Right renal cortex interstitium (tissue), 3 donors: ENCODE data around the gene SYT15B. TPM values are rescaled to one million over a fixed set of nuclear protein-coding genes. Genes with fewer than 3 reads are reported as not detected.
"Not testable (repeated sequence)": the region's sequence is repeated elsewhere in the genome, so short reads cannot be mapped to it uniquely, and the experiment has no call there.

ENCODE experiments used
- DNase-seq, 3 donors: peaks; one replicate each; pipeline ENCODE4 v3.0.0-alpha.2; 2013; ENCODE audit warnings: low read depth in 3 of 3, low spot score in 2 of 3
- polyA plus RNA-seq, 3 donors: library from polyadenylated mRNA; unstranded; fragments of 120-200 nt; gene quantifications; one replicate each; pipeline ENCODE4 v1.2.1, GENCODE V29; 2013; ENCODE audit not compliant: insufficient read length in 3 of 3

Gene SYT15B
- polyA plus RNA-seq, result 1 to 10 TPM; 1.5 to 2.1 (median 1.7) TPM

GRCh38 chr10:47763554-47764175 lies at the start of gene SYT15B:
TSS of gene SYT15B (minus strand) at chr10:47763592. CDS start at chr10:47762640, 952 bp downstream.
- DNase-seq, result not testable (repeated sequence)

GRCh38 chr10:47779590-47779989 lies 16.2 kb upstream of the SYT15B start:
- not testable (repeated sequence) for DNase-seq

GRCh38 chr10:47775361-47776231 lies 12.2 kb upstream of the SYT15B start:
- DNase-seq, result peak in 1 of 3 donors; percentile 12

GRCh38 chr10:47770745-47771144 lies 7.4 kb upstream of the SYT15B start:
- DNase-seq, result not testable (repeated sequence)

- DNase-seq, result not testable (repeated sequence)
Observed at GRCh38 chr10:47768578-47769115, 5.3 kb upstream of the SYT15B start.

- not testable (repeated sequence) for DNase-seq
Observed at GRCh38 chr10:47768085-47768484, 4.7 kb upstream of the SYT15B start.

GRCh38 chr10:47767236-47767635 lies 3.8 kb upstream of the SYT15B start:
- DNase-seq, result not testable (repeated sequence)

GRCh38 chr10:47765232-47765631 lies 1.8 kb upstream of the SYT15B start:
- DNase-seq, result not testable (repeated sequence)

GRCh38 chr10:47762674-47763553 lies 478 bp downstream of the SYT15B start:
- not testable (repeated sequence) for DNase-seq

GRCh38 chr10:47758855-47759254 lies 4.5 kb downstream of the SYT15B start:
- DNase-seq, result not testable (repeated sequence)

- DNase-seq, result not testable (repeated sequence)
Observed at GRCh38 chr10:47756169-47756568, 7.2 kb downstream of the SYT15B start.

GRCh38 chr10:47753871-47754270 lies 9.5 kb downstream of the SYT15B start:
- DNase-seq, result not testable (repeated sequence)

- DNase-seq, result not testable (repeated sequence)
Observed at GRCh38 chr10:47753176-47753575, 10.2 kb downstream of the SYT15B start.

- DNase-seq, result not testable (repeated sequence)
Observed at GRCh38 chr10:47751821-47752220, 11.6 kb downstream of the SYT15B start.

GRCh38 chr10:47750360-47750759 lies 13.0 kb downstream of the SYT15B start:
- not testable (repeated sequence) for DNase-seq

- DNase-seq, result not testable (repeated sequence)
Observed at GRCh38 chr10:47746780-47747376, 16.5 kb downstream of the SYT15B start.

- DNase-seq, result not testable (repeated sequence)
Observed at GRCh38 chr10:47744881-47745280, 18.5 kb downstream of the SYT15B start.

GRCh38 chr10:47743611-47744550 lies 19.5 kb downstream of the SYT15B start:
- not testable (repeated sequence) for DNase-seq

GRCh38 chr10:47740868-47741267 lies 22.5 kb downstream of the SYT15B start:
- DNase-seq, result not testable (repeated sequence)
